H1 (cell line): ENCODE data around the gene CCSAP. TPM values are rescaled to one million over a fixed set of nuclear protein-coding genes. Genes with fewer than 3 reads are reported as not detected.

ENCODE experiments used
- JUND ChIP-seq: IDR thresholded peaks from 2 replicates; pipeline ENCODE4 v1.6.1; 2011; ENCODE audit warnings: mild to moderate bottlenecking, improper control_type of control experiment, low read length
- MAFK ChIP-seq: IDR thresholded peaks from 2 replicates; pipeline ENCODE4 v1.6.1; 2012; ENCODE audit warnings: low read depth, mild to moderate bottlenecking, improper control_type of control experiment, low read length
- RAD21 ChIP-seq, 2 experiments: IDR thresholded peaks in 1 of 2; conservative IDR thresholded peaks in 1 of 2; 2 replicates each; pipeline ENCODE4 v1.6.1; 2011; ENCODE audit warnings: low read depth in 2 of 2, low read length in 2 of 2, improper control_type of control experiment in 1 of 2, inconsistent platforms in 1 of 2, mild to moderate bottlenecking in 1 of 2, moderate library complexity in 1 of 2
- SAP30 ChIP-seq: fragments of 300-600 bp; sonication (generic); IDR thresholded peaks from 2 replicates; pipeline ENCODE4 v1.7.1; 2012; ENCODE audit warnings: low read length, moderate library complexity, mild to moderate bottlenecking, inconsistent platforms; ENCODE audit not compliant: insufficient read depth, insufficient replicate concordance
- polyA plus RNA-seq, 7 experiments: library from polyadenylated mRNA; depleted of rRNA in 3 of 7; stranded (reverse) in 5 of 7; unstranded in 2 of 7; fragments of >200 nt in 5 of 7; fragments of 200-250 nt in 2 of 7; gene quantifications; 1 replicate in 5 of 7; 2 replicates in 1 of 7; 4 replicates in 1 of 7; pipeline versions ENCODE4 v1.2.1 to v1.2.3, GENCODE V29; 2011 to 2013; ENCODE audit warnings: missing spikeins in 2 of 7, mixed read lengths in 2 of 7
- total RNA-seq: library from RNA; stranded (reverse); fragmentation: NEBNext Ultra II Directional; extraction: Animal tissue kit (Norgen Biotek cat#: 25700); gene quantifications from 2 replicates; pipeline ENCODE4 v1.2.1, GENCODE V29; 2021
- TF ChIP-seq, protein P1 (sequence below): fragments of 300-600 bp; sonication (generic); IDR thresholded peaks from 2 replicates; pipeline ENCODE4 v1.7.1; 2012; ENCODE audit warnings: low read length, moderate library complexity, mild to moderate bottlenecking, inconsistent platforms; ENCODE audit not compliant: insufficient replicate concordance
- TF ChIP-seq, protein P2 (sequence below): IDR thresholded peaks from 2 replicates; pipeline ENCODE4 v1.6.1; 2012; ENCODE audit warnings: low read length, inconsistent platforms

The CCSAP gene
- total and polyA plus RNA-seq, 2 of the 8 experiments (the other 6 are each of a cell fraction or from before 2014, with no cell fraction given), result 3.5 to 17.2 TPM

- TF ChIP-seq, protein P1, sequence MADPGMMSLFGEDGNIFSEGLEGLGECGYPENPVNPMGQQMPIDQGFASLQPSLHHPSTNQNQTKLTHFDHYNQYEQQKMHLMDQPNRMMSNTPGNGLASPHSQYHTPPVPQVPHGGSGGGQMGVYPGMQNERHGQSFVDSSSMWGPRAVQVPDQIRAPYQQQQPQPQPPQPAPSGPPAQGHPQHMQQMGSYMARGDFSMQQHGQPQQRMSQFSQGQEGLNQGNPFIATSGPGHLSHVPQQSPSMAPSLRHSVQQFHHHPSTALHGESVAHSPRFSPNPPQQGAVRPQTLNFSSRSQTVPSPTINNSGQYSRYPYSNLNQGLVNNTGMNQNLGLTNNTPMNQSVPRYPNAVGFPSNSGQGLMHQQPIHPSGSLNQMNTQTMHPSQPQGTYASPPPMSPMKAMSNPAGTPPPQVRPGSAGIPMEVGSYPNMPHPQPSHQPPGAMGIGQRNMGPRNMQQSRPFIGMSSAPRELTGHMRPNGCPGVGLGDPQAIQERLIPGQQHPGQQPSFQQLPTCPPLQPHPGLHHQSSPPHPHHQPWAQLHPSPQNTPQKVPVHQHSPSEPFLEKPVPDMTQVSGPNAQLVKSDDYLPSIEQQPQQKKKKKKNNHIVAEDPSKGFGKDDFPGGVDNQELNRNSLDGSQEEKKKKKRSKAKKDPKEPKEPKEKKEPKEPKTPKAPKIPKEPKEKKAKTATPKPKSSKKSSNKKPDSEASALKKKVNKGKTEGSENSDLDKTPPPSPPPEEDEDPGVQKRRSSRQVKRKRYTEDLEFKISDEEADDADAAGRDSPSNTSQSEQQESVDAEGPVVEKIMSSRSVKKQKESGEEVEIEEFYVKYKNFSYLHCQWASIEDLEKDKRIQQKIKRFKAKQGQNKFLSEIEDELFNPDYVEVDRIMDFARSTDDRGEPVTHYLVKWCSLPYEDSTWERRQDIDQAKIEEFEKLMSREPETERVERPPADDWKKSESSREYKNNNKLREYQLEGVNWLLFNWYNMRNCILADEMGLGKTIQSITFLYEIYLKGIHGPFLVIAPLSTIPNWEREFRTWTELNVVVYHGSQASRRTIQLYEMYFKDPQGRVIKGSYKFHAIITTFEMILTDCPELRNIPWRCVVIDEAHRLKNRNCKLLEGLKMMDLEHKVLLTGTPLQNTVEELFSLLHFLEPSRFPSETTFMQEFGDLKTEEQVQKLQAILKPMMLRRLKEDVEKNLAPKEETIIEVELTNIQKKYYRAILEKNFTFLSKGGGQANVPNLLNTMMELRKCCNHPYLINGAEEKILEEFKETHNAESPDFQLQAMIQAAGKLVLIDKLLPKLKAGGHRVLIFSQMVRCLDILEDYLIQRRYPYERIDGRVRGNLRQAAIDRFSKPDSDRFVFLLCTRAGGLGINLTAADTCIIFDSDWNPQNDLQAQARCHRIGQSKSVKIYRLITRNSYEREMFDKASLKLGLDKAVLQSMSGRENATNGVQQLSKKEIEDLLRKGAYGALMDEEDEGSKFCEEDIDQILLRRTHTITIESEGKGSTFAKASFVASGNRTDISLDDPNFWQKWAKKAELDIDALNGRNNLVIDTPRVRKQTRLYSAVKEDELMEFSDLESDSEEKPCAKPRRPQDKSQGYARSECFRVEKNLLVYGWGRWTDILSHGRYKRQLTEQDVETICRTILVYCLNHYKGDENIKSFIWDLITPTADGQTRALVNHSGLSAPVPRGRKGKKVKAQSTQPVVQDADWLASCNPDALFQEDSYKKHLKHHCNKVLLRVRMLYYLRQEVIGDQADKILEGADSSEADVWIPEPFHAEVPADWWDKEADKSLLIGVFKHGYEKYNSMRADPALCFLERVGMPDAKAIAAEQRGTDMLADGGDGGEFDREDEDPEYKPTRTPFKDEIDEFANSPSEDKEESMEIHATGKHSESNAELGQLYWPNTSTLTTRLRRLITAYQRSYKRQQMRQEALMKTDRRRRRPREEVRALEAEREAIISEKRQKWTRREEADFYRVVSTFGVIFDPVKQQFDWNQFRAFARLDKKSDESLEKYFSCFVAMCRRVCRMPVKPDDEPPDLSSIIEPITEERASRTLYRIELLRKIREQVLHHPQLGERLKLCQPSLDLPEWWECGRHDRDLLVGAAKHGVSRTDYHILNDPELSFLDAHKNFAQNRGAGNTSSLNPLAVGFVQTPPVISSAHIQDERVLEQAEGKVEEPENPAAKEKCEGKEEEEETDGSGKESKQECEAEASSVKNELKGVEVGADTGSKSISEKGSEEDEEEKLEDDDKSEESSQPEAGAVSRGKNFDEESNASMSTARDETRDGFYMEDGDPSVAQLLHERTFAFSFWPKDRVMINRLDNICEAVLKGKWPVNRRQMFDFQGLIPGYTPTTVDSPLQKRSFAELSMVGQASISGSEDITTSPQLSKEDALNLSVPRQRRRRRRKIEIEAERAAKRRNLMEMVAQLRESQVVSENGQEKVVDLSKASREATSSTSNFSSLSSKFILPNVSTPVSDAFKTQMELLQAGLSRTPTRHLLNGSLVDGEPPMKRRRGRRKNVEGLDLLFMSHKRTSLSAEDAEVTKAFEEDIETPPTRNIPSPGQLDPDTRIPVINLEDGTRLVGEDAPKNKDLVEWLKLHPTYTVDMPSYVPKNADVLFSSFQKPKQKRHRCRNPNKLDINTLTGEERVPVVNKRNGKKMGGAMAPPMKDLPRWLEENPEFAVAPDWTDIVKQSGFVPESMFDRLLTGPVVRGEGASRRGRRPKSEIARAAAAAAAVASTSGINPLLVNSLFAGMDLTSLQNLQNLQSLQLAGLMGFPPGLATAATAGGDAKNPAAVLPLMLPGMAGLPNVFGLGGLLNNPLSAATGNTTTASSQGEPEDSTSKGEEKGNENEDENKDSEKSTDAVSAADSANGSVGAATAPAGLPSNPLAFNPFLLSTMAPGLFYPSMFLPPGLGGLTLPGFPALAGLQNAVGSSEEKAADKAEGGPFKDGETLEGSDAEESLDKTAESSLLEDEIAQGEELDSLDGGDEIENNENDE, result no peak
- TF ChIP-seq, protein P2, sequence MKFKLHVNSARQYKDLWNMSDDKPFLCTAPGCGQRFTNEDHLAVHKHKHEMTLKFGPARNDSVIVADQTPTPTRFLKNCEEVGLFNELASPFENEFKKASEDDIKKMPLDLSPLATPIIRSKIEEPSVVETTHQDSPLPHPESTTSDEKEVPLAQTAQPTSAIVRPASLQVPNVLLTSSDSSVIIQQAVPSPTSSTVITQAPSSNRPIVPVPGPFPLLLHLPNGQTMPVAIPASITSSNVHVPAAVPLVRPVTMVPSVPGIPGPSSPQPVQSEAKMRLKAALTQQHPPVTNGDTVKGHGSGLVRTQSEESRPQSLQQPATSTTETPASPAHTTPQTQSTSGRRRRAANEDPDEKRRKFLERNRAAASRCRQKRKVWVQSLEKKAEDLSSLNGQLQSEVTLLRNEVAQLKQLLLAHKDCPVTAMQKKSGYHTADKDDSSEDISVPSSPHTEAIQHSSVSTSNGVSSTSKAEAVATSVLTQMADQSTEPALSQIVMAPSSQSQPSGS, result no peak
- TF ChIP-seq JUND (no peak), SAP30 (no peak), MAFK (no peak), RAD21 (IDR thresholded peaks at IDR 0.05 in 1 of 2, conservative IDR thresholded peaks at IDR 0.05 in 1 of 2; ENCODE audit: low read depth in 2 of 2, low read length in 2 of 2) (no peak)
Measured at GRCh38 chr1:229344937-229345684, 2.3 kb upstream of the CCSAP start (continued).
